ENCODE results near the gene WRNIP1.
"Not testable (repeated sequence)": the region's sequence is repeated elsewhere in the genome, so short reads cannot be mapped to it uniquely, and the experiment has no call there.

The WRNIP1 gene

DNA sequence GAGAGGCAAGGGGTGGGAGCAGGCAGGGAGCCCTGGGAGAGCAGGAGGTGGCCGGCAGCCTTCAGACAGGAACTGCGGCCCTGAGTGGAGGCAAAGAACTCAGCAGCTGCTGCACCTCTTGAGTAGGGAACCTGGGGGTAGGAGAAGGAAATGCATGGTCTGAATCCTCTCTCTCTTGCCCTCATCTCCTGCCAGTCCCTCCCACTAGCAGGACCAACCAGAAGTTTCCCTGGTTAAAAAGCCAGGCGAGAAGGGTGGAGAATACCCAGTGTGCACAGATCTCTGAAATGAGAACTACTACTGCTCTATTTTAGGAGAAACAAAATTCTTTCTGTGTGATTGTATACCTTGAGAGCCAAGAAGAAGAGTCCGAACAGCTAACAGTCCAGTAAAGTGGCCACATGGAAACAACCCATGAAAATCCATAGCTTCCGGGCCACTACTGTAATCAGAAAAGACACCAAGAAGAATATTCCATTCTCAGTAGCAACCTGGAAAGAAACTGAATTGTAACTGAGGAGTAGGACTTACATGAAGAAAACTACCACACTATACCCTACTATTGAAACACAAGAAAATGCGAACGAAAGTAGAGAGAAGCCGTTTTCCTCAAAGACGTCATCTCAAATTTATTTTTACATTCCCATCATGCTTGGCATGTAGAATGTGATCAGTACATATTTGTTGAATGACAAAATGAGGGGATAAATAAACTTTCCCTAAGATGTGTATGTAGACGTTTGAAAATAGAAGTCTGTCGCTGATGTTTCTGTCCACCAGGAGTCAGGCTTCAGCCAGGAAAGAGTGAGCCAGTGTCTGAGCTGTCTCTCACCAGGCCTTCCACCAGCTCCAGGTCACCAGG lies 25.6 kb downstream of the WRNIP1 start:
- peak; percentile 86 for DNase-seq

DNA sequence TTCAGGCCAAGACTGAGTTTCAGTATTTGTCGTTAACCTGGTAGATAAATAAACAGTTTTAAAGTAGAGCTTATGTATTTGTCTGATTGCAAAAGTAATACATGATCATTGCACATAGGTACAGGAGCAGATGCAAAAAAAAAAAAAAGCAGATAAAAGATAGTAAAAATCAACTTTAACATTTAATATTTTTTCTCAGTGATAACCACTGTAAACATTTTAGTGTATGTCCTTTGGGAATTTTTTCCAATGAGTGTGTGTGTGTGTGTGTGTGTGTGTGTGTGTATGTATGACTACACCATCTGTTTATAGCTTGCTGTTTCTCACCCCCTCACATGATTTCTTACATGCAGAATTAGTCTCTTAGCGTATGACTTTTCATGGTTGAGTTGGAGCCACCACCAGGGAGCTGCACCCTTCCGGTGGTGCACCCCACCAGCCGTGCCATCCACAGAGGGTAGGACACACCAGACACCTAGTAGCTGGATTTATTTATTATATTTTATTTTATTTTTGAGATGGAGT lies 26.3 kb downstream of the WRNIP1 start:
- DNase-seq: no peak

DNA sequence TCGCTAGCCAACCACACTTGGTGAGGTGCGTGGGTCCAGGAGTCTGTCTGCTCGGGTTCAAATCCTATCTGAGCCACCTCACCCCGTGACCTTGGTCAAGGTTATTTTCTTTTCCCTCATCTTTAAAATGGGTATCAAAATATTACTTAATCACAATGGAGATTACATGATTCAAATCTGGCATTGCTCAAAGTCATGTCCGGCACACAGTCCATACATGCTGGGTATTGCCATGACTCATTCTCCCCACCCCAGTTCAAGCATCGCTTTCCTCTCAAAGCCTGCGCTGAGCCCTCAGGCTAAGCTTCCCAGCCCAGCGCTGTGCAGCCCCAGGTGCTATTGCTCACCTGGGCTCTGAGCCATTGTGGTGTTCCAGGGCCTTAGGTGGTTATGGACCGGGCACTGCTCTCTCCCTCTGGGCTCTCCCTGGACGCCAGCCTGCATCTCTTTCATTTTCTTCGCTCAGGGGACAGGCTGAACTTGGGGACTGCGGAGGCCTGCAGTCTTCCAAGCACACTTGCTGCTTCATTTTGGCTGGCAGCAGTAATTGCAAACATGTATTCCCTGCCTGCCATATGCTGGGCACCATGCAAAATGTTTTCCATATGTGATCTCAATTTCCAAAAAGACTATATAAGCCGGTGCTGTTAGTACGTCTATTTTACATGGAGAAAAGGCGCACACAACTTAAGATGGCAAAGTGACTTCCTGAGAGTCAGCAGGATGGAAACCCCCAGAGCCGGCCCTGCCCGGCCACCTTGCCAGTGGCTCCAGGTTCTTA lies 27.3 kb downstream of the WRNIP1 start:
- no peak for DNase-seq

DNA sequence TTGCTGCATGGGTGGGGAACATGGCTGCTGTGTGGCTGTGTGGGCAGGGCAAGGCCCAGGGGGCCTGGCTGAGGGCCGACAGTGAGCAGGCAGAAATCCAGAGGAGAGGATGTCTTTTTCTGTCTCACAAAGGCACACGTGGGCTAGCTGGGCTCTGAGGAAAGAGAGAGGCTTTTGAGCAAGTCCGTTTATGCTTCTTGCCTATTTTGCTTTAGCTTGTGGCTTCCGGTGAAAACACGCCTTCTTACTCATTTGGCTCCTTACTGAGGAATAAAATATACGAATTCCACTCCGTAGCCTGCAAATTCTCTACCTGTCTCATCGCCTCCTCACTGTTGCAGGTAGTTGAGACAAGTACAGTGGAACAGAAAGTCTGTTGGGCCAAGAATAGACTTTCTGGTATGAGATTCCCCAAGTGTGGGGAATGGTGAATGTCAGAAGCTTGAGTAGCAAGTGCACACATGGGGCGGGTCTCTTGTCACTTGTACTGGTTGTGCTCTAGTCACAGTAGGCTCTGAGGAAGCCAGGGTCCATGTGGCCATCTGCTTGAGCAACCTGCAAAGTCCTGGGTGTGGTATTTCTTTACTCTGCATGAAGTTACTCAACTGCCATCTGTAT lies 28.4 kb downstream of the WRNIP1 start:
- DNase-seq: peak; percentile 4

DNA sequence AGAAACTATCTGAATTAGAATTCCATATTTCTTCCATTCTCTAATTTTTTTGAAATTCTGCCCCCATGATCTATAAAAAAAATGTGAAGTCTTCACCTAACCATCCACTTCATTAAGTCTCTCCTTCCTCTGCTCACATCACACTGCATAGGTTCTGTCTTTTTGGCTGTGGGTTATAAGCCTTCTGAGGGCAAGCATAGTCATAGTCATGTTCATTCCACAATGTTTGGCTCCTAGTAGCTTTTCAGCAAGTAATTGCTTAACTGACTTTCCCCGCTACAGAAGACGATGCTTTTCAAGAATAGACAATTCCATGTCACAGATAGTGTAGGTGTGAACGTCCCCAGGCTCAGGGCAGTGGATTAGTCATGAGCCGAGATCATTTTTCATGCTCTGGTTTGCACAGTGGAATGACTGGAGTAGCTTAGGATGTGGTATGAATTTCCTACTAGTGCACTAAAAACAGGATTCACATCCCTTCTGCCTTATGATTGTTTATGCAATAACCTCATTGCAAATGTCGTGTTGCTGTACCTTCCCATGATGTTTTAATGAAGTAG lies 29.1 kb downstream of the WRNIP1 start:
- no peak for DNase-seq

DNA sequence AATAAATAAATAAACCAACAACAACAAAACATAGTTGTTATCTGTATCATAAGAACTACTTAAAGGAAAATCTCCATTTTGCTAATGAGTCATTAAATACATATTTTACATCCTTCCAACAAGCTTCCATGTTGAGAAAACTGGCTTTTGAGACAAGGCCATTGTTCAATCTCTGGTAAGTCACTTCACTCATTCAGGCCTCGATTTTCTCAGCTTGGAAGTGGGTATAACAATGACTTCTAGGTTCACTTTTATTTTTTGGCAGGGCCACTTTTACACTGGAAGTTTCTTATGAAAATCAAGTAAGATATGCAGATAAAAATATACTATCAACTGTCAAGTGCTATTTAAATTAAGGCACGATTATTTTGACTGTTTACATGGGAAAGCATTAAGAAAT lies 30.0 kb downstream of the WRNIP1 start:
- DNase-seq: no peak

DNA sequence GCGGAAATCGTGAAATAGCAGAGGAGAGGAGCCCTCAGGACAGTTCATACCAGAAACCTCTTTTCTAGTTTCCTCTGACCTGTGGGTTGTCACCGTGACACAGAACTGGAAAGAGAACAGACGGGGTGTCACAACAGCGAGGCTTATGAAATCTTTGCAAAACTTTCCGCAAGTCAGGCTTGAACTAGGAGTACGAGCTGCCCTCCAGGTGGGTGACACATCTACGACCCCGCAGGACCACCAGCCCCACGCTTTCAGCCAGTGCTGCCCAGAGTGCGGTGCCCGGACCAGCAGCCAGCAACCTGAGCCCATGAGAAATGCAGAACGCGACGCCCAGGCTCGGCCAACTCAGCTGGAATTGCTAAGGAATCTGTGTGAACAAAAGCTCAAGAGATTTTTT lies 30.8 kb downstream of the WRNIP1 start:
- DNase-seq: no peak

DNA sequence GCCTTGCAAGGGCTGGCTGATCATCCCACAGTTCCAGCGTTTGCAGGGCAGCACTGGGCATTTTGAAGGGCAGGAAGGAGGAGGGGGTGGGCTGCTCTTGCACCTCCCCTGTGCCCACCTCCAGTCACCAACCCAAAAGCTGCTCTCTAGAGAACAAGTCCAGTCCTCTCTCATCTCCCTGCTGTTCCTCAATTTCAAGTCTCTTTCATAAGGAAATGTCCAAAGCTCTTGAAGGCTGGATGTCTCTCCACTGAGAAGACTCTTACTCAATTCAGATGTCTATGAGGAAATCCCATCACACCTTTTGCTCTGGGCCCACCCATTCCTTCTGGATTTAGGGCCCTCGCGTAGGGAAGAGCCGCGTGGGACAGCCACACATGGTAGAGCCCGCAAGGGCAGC lies 31.7 kb downstream of the WRNIP1 start:
- no peak for DNase-seq

DNA sequence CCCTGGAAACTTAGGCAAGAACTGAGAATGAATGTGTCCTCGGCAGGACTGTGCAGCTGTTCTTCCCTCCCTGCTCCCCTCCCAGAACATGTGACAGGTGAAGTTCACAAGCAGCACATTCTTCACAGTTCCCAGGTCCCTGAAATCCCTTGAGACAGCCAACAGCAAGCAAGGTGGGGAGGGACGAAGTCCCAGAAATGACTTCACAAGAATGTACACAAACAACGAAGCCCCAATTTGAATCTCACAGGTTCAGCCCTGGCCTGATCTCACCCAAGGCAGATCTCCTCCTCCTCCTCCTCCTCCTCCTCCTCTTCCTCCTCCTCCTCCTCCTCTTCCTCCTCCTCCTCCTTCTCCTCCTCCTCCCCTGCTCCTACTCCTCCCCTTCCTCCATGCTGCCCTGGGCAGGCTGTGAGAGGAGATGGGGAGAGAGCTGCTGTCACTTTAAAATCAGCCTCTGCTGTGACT lies 32.4 kb downstream of the WRNIP1 start:
- no peak for DNase-seq

DNA sequence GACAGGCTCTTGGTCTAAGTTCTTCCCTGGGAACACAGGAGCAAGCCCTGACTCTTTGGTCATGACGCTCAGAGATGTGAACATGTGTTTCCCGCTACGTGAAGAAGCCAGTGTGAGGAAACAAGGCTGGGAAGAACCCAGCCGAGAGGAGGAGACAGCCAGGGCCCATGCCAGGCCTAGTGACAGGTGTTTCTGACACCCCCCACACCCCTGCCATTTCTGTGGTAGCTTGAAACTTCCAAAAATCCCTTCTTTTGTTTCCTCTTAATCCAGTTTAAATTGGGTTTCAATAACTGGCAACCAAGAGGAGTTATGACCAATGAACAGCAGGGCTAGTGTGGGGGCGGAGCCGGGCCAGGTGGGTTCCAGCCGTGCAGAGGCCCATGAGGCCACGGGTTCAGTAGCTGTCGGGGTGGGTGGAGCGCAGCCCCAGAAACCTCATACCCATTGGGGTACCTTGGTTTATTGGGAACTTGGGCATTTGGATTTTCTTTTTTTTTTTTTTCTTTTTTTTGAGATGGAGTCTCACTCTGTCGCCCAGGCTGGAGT lies 33.5 kb downstream of the WRNIP1 start:
- no peak for DNase-seq

DNA sequence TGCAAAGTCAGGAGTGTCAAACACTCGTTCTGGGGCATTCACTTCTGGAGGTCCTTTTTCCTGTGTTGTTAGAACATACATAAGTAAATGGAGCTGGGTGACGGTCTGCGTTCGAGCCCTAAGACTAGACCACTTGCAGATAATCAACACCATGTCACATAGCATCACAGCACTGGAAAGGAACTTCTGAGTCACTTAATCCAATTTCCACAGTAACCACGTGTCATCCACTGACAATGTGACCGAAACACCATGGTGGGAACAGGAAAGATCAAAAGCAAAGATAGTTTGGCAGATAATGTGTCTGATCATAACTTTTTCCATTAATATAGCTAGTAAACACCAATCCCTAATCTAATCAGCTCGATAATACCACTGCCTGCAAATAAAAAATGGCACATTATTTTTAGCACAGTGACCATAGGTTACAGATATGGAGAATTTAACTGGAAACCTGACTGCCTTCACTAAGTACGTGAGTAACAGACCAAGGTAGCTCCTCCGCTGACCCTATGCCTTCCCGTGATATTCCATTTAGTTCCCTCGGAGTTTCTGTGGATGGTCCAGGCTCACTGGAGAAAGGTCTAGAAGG lies 34.8 kb downstream of the WRNIP1 start:
- DNase-seq: peak; percentile 22

DNA sequence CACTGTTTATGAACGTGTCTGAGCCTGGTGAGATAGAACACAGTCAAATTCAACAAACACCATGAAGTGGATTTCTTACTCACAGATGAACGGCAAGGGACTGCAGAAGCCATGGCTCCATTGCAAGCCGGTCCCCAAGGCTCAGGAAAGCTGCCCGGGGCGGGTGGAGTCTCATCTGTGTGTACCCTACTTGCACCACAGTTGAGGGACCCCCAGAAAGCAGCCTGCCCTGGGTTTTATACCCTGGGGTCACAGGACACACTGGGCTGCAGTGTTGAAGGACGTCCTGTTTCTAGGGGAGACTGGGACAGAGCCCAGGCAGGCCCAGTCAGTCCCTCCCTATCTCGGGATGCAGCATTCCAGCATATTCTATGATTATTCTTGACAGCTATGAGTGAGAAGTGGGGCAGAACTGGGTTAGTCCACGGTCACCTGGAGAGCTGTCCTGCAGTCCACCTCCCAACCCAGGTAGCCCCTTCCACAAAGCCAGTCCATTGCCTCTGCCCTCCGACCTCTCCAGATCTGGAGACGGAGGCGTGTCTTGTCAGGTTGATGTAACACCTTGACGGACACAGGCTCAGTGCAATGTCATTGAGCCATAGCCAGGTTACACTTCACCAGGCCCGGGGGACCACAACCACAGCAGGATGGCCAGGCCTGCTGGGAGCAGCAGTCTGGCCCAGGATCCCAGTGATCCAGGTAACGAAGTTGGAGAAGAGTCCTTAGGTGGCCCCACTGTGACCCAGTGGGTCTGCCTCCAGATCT lies 35.5 kb downstream of the WRNIP1 start:
- no peak for DNase-seq

DNA sequence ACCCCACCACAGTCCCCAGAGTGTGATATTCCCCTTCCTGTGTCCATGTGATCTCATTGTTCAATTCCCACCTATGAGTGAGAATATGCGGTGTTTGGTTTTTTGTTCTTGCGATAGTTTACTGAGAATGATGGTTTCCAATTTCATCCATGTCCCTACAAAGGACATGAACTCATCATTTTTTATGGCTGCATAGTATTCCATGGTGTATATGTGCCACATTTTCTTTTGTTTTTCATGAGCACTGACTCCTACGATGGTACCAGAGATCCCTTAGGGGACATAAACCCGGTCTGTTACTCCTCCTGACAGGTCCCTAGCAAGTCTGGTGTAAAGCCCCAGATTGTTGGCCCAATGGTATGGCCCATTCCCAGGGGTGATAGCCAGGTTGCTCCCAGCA lies 36.5 kb downstream of the WRNIP1 start:
- not testable (repeated sequence) for DNase-seq

DNA sequence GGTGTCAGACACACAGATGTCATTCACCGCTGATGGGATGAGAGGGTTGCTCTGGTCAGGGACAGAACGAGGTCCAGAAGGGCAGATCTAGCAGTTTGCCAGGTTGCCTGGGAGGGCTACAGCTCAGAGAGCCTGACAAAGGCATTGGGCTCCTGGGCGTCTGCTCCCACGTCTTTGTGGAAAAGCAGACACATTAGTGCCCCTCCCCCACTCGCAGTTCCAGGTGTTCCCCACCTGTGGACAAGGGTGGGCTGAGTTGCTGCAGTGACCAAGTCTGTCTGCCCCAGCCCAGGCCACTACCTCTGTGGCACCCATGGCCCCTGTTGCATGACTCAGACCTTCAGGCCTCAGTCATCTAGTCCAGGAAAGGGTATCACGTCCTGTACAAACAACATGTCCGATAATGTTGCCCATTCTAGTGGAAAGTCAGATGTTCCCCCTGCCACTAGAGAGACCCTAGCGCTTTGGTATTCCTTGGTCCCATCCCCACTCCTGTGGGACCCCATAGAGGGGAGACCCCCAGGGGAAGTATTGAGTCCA lies 37.4 kb downstream of the WRNIP1 start:
- DNase-seq: no peak

DNA sequence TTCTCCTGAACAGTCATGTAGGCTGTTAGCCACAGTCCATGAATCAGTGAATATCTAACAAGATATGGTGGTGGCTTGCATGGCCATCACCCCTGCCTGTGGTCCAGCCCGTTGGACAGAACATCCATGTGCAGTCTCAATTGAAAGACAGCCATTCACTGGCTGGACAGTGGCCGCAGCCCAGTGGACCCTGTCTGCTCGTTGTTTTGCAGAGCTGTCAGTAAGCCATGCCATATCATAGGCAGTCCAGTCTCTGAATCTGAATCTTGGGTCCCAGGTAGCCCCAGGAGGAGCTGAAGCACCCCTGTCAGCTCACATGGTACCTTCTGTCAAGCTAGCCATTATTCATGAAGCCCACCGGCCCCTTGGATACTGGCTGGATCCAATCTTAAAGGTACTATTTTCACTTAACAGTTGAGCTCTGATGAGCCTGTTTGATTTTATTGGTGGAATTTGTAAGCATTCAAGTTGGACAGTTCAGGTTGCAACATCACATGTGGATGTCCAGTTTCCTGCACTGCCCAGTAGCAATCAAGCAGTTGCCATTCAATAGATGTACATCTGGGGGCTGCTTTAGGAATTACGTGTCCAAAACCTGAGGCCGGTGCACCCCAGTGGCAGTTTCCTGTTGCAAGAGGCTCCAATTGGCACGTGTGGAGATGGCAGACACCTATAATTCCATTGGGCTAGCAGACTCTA lies 38.7 kb downstream of the WRNIP1 start:
- no peak for DNase-seq

DNA sequence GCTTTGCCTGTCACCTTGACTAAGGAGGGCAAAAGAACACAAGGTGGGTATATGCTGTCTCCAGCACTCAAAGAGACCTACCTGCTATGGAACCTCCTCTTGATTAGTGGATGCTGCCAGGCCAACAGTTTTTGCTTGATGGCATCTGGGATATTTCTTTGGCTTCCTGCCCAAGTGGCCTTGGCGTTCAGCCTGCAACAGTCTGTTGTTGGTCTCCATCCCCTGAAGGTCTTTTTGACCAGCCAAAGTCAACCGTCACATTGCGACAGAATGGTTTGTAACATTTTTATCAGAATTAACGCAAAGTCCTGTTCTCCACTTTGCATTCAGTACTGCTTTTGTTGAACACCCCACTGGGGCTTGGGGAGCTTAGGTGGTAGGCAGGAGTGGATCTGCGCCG lies 39.3 kb downstream of the WRNIP1 start:
- no peak for DNase-seq

DNA sequence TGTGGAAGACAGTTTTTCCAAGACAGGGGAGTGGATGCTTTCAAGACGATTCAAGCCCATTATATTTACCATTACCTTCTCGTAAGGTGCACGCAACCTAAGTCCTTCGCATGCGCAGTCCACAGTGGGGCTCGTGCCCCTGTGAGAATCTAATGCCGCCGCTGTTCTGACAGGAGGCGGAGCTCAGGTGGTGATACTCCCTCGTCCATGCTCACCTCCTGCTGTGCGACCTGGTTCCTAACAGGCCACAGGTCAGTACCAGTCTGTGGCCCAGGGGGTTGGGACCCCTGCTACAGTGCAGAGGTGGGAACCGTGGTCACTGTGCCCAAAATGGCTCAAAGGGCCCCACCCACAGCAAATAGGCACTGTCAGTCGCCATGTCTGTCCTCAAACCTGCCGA lies 39.8 kb downstream of the WRNIP1 start:
- no peak for DNase-seq

DNA sequence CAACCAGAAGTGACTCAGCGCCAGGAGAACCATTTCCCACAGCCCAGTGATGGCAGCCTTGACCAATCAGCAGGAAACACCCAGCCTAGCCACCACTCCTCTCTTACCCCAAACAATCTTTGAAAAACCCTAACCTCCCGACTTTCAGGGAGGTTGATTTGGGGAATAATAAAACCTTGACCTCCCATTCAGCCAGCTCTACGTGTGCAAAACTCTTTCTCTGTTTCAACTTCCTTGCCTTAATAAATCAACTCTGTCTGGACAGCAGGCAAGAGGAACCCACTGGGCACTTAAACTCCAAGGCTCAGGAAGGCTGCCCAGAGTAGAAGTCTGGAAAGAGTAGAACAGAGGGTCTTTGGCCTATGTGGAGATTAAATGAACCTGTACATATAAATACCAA lies 41.5 kb downstream of the WRNIP1 start:
- no peak for DNase-seq

DNA sequence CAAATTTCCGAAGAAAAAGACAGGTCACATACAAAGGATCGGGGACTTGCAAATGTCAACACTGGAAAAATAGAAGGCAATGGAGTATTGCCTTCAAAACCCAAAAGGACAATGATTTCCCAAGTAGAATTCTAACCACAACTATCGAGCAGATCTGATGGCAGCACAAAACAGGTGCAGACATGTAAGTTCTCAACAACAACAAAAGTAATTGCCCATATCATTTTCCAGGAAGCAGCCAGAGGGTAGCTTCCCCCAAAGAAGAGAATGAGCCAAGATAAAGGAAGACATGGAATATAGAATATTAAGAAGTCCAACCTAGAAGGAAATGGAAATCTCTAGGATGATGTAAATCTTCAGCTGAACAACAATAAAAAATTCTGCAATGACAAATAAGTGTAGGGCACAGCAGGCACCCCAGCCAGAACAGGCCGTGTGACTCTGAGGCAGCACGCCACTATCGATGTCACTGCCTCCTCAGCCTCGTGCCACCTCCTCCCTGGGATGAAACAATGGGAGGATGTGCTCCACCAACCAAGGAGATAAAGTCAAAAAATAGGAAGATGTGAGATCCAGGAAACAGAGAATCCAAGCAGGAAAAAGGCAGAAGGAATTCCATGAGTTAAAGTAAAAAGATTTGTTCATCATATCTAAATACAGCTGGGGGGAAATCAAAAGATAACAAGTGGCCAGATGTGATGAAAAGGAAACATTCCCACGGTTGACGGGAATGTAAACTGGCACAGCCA lies 42.3 kb downstream of the WRNIP1 start:
- DNase-seq: no peak

DNA sequence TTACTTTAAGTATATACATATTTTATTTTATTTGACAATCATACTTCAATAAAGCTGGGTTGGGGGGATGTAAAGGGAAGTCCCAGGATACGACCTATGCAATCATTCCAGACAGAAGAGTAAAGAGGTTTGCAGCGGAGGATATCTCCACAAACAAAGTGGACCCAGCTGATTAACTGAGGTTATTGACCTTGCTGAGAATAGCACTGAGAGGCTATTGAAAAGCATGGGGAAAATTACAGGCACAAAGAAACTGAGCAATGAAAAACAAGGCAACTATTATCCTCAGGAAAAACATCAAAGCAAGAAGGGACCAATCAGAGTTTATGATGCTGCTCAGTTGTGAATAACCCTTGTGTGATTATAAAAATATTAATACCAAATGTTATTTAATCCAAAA lies 43.8 kb downstream of the WRNIP1 start:
- no peak for DNase-seq
